Ovary (tissue), 3 donors: ENCODE measurements around the gene CALB2.

ENCODE experiments used
- EP300 ChIP-seq: sonication (generic); formaldehyde crosslinking; IDR thresholded peaks from one replicate; pipeline ENCODE4 v1.6.1; 2017; ENCODE audit warnings: antibody characterized with exemption
- POLR2A ChIP-seq: fragments of 450-650 bp; IDR thresholded peaks from one replicate; pipeline ENCODE4 v1.6.1; 2017; ENCODE audit warnings: antibody characterized with exemption, mild to moderate bottlenecking, moderate library complexity
- TF ChIP-seq, protein P1 (sequence below), 3 donors: fragments of 450-650 bp in 2 of 3; fragments of 200-600 bp in 1 of 3; IDR thresholded peaks; one replicate each; pipeline versions ENCODE4 v1.5.1 to v1.8.0; 2016 to 2022; ENCODE audit warnings: antibody characterized with exemption in 3 of 3, mild to moderate bottlenecking in 1 of 3
- donor health status: DM: no; HTN: no; CAD: no.

DNA sequence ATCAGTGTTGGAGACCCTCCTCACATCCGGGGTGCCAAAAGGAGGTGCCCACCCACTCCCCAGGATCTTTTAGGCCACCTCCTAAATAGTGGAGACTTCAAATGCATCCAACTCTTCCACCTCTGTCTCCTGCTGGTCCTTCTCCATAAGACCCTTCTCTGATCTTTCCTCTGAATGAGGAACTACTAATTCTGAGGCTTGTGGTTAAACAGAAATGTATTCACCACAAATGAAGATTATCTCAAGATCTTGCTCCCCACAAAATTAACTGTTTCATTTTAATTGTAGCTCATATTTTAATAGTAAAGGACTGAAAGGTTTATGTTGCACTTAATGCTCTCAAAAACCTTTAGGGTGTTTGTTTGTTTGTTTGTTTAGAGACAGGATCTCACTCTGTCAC lies 49.2 kb downstream of the CALB2 start:
- TF ChIP-seq, protein P1, sequence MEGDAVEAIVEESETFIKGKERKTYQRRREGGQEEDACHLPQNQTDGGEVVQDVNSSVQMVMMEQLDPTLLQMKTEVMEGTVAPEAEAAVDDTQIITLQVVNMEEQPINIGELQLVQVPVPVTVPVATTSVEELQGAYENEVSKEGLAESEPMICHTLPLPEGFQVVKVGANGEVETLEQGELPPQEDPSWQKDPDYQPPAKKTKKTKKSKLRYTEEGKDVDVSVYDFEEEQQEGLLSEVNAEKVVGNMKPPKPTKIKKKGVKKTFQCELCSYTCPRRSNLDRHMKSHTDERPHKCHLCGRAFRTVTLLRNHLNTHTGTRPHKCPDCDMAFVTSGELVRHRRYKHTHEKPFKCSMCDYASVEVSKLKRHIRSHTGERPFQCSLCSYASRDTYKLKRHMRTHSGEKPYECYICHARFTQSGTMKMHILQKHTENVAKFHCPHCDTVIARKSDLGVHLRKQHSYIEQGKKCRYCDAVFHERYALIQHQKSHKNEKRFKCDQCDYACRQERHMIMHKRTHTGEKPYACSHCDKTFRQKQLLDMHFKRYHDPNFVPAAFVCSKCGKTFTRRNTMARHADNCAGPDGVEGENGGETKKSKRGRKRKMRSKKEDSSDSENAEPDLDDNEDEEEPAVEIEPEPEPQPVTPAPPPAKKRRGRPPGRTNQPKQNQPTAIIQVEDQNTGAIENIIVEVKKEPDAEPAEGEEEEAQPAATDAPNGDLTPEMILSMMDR (IDR thresholded peaks at IDR 0.05), result no peak
- TF ChIP-seq POLR2A, result no peak
- no peak for TF ChIP-seq EP300
